Uterus (tissue), 4 donors: ENCODE data around the gene USP4. TPM values are rescaled to one million over a fixed set of nuclear protein-coding genes. Genes with fewer than 3 reads are reported as not detected.

Source experiments
- DNase-seq, 2 donors: peaks; one replicate each; pipeline ENCODE4 v3.0.0-alpha.2; 2019 to 2020
- H3K27ac ChIP-seq, 2 donors: fragments of 200-600 bp; sonication (generic); 1 replicate in 1 of 2; 2 replicates in 1 of 2; pipeline ENCODE4 v1.5.1; 2016 to 2018
- H3K27me3 ChIP-seq, 2 donors: fragments of 200-600 bp; sonication (generic); one replicate each; pipeline ENCODE4 v1.5.1; 2018 to 2019; ENCODE audit warnings: control low read depth in 1 of 2
- H3K36me3 ChIP-seq, 2 donors: fragments of 200-600 bp; sonication (generic); one replicate each; pipeline ENCODE4 v1.5.1; 2019; ENCODE audit warnings: control low read depth in 1 of 2
- H3K4me1 ChIP-seq, 2 donors: fragments of 200-600 bp; sonication (generic); one replicate each; pipeline ENCODE4 v1.5.1; 2018 to 2019; ENCODE audit warnings: control low read depth in 1 of 2
- H3K4me3 ChIP-seq, 2 donors: fragments of 200-600 bp; sonication (generic); 1 replicate in 1 of 2; 2 replicates in 1 of 2; pipeline ENCODE4 v1.5.1; 2018 to 2019; ENCODE audit warnings: mild to moderate bottlenecking in 1 of 2
- H3K9me3 ChIP-seq, 2 donors: fragments of 200-600 bp; sonication (generic); one replicate each; pipeline ENCODE4 v1.5.1; 2019; ENCODE audit warnings: control low read depth in 1 of 2
- CTCF ChIP-seq, 4 experiments: fragments of 200-600 bp in 2 of 4; fragments of 450-650 bp in 2 of 4; sonication (generic) in 2 of 4; IDR thresholded peaks; one replicate each; pipeline ENCODE4 v1.5.1; 2016 to 2019; ENCODE audit warnings: antibody characterized with exemption in 4 of 4, mild to moderate bottlenecking in 2 of 4, moderate library complexity in 1 of 4
- POLR2A ChIP-seq, 2 donors: fragments of 450-650 bp; IDR thresholded peaks; one replicate each; pipeline ENCODE4 v1.6.1; 2016; ENCODE audit warnings: antibody characterized with exemption in 2 of 2, mild to moderate bottlenecking in 1 of 2, moderate library complexity in 1 of 2
- intact Hi-C: fragments of 100-400 bp; cut with DNase I; formaldehyde crosslinking; loops from one replicate; pipeline ENCODE4 v1.15.1; 2023; ENCODE audit warnings: low total_unique reads
- total RNA-seq, 4 donors: library from RNA; depleted of rRNA in 3 of 4; stranded (reverse); fragments of >200 nt in 3 of 4; gene quantifications; one replicate each; pipeline versions ENCODE4 v1.1.0 to v1.2.4, GENCODE V29; 2014 to 2023
- donor health status: DM: yes; HTN: yes; CAD: no.

The USP4 gene
- total RNA-seq, 4 donors from 2014 or later = 9.2 to 78.3 (median 28.8) TPM

DNA sequence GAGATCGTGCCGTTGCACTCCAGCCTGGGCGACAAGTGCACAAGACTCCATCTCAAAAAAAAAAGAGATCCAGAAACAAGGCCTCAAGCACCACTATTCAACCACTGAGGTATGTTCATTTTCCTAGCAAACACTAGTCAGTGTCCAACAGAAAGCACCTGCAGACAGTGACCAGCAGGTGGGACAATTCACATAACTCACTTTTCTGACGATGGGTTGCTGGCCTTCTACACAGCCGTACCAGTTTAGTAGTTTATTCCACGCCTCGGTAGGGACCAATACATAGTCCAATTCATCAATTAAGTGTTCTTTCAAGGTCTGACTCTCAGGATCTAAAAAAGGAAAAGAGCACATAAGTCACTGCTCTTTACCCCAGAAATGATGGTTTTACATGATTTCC is 12.4 kb downstream of the USP4 start:
- no peak overlapping the region for H3K4me3 ChIP-seq
- no peaks in the 10 kb centered on the region for H3K4me1 ChIP-seq
- no peaks in the 10 kb centered on the region for H3K36me3 ChIP-seq
- no peaks in the 10 kb centered on the region for H3K27me3 ChIP-seq
- no peak for TF ChIP-seq POLR2A (IDR thresholded peaks at IDR 0.05)
- peak in 1 of 4 experiments; percentile 6 for TF ChIP-seq CTCF (IDR thresholded peaks at IDR 0.05)
- intact Hi-C loops = no loop called here
- DNase-seq = no peak
- H3K27ac ChIP-seq = no peak overlapping the region
- H3K9me3 ChIP-seq = no peaks in the 10 kb centered on the region

- Histone ChIP-seq H3K36me3 (no peaks in the 10 kb centered on the region), H3K9me3 (no peaks in the 10 kb centered on the region), H3K27me3 (no peaks in the 10 kb centered on the region), H3K4me3 (no peak overlapping the region), H3K27ac (no peak overlapping the region), H3K4me1 (no peaks in the 10 kb centered on the region)
- intact Hi-C loops = no loop called here
- TF ChIP-seq CTCF (IDR thresholded peaks at IDR 0.05) = no peak
- TF ChIP-seq POLR2A (IDR thresholded peaks at IDR 0.05) = no peak
- no peak for DNase-seq
Measured at GRCh38 chr3:49324768-49325167, 15.1 kb downstream of the USP4 start.

- DNase-seq = peak in 1 of 2 donors; percentile 51
- H3K4me3 ChIP-seq = no peak overlapping the region
- TF ChIP-seq CTCF (IDR thresholded peaks at IDR 0.05) (no peak), POLR2A (IDR thresholded peaks at IDR 0.05) (no peak)
- H3K9me3 ChIP-seq = no peaks in the 10 kb centered on the region
- intact Hi-C loops = no loop called here
- no peaks in the 10 kb centered on the region for H3K4me1 ChIP-seq
- no peak overlapping the region for H3K27ac ChIP-seq
- H3K27me3 ChIP-seq = no peaks in the 10 kb centered on the region
- H3K36me3 ChIP-seq = no peaks in the 10 kb centered on the region
Measured at GRCh38 chr3:49316696-49317457, 23.0 kb downstream of the USP4 start.

- DNase-seq = no peak
- TF ChIP-seq POLR2A (IDR thresholded peaks at IDR 0.05) (no peak), CTCF (IDR thresholded peaks at IDR 0.05) (no peak)
- intact Hi-C loops = no loop called here
- Histone ChIP-seq H3K27ac (no peak overlapping the region), H3K4me3 (no peak overlapping the region), H3K36me3 (no peaks in the 10 kb centered on the region), H3K27me3 (no peaks in the 10 kb centered on the region), H3K4me1 (no peaks in the 10 kb centered on the region), H3K9me3 (no peaks in the 10 kb centered on the region)
Measured at GRCh38 chr3:49313896-49314688, 25.8 kb downstream of the USP4 start.

DNA sequence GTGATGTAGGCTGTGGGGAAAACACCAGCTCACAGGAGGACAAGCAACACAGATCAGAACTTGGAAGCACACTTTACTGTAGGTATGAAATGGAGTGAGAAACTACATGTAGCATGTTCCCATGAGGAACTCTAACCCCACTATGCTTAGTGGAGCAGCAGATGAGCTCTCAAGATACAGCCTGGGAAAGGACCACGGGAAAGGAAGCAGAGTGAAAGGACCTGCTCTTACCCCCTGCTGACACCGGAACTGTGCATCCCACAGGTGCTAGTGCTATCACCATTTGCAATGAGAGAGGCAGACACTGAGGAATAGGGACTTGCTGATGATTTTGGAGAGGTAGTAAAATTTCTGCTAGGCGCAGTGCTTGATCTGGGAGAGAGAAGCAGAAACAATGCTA is 28.6 kb downstream of the USP4 start:
- Histone ChIP-seq H3K4me1 (no peaks in the 10 kb centered on the region), H3K9me3 (no peaks in the 10 kb centered on the region), H3K36me3 (no peaks in the 10 kb centered on the region), H3K4me3 (no peak overlapping the region), H3K27ac (no peak overlapping the region), H3K27me3 (no peaks in the 10 kb centered on the region)
- TF ChIP-seq POLR2A (IDR thresholded peaks at IDR 0.05) (no peak), CTCF (IDR thresholded peaks at IDR 0.05) (no peak)
- intact Hi-C loops = no loop called here
- no peak for DNase-seq
